NCI-H2196 treated with DMSO at 0.1 percent for 48 hours (cell line): ENCODE results near the gene MRPL9.
"Not testable (repeated sequence)": the region's sequence is repeated elsewhere in the genome, so short reads cannot be mapped to it uniquely, and the experiment has no call there.

Experiments
- DNase-seq: peaks from one replicate; lab custom pipeline; 2025; ENCODE audit not compliant: unreplicated experiment; lab: John Stamatoyannopoulos, UW

MRPL9 gene

DNA sequence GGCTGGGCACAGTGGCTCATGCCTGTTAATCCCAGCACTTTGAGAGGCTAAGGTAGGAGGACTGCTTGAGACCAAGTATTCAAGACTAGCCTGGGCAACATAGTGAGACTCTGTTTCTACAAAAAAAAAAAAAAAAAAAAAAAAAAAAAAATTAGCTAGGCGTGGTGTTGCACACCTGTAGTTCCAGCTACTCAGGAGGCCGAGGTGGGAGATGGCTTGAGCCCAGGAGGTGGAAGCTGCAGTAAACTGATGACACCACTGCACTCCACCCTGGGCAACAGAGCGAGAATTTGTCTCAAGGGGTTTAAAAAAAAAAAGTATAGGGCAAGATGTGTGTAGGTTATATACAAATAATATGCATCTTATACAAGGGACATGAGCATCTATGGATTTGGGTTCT, 24.4 kb upstream of the MRPL9 start:
- no peak for DNase-seq

DNA sequence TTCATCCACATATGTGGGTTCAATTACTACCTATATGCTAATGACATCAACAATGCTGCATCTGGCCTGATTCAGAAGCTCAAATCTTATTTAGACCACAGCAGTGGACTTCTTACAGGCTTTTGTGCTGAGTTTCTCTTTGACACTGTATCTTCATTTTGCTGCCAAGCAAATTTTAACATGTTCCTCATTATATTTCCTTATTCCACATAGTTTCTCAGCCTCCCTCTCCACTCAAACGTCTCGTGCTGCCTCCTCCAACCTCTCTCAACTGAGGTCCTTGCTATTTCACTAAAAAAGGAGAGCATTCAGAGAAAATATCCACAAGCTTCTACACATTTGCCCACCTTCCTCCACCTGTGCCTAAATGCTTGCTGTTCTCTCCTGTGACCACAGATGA, 20.5 kb upstream of the MRPL9 start:
- no peak for DNase-seq

DNA sequence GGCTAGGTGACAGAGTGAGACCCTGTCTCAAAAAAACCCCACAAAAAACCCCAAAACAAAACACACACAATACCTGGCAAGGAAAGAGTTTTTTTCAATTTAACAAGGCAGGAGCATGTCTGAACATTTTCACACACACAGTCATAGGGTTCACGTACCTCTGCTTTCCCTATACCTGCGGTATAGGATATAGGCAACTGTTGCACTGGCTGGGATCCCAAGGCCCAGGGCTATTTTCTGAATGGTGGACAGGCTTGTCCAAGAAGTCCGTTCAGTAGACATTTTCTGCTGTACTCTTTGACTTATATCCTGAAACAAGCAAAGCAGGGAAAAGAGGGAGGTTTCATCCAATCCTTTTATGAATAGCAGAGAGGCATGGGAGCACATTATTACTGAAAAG, 19.4 kb upstream of the MRPL9 start:
- DNase-seq: no peak

DNA sequence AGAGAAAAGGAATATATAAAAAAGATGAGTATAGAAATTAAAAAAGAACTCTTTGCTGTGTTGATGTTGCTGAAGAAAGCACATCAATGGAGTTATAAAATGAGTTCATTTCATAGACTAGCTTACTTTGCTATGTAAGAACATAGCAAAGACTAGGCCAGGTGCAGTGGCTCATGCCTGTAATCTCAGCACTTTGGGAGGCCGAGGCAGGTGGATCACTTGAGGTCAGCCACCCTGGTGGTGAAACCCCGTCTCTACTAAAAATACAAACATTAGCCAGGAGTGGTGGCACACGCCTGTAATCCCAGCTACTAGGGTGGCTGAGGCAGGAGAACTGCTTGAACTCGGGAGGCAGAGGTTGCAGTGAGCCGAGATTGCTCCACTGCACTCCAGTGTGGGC, 18.7 kb upstream of the MRPL9 start:
- DNase-seq: not testable (repeated sequence)

DNA sequence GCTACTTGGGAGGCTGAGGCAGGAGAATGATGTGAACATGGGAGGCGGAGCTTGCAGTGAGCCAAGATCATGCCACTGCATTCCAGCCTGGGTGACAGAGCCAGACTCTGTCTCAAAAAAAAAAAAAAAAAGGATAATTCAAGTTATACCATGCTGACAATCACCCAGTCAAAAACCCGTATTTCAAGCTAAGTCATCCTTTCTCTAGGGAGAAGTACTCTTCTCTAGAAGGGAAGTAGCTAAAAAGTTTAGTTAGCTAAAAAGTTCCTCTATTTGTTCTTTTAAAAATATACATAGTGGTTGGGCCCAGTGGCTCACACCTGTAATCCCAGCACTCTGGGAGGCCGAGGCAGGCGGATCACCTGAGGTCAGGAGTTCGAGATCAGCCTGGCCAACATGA, 17.4 kb upstream of the MRPL9 start:
- not testable (repeated sequence) for DNase-seq

DNA sequence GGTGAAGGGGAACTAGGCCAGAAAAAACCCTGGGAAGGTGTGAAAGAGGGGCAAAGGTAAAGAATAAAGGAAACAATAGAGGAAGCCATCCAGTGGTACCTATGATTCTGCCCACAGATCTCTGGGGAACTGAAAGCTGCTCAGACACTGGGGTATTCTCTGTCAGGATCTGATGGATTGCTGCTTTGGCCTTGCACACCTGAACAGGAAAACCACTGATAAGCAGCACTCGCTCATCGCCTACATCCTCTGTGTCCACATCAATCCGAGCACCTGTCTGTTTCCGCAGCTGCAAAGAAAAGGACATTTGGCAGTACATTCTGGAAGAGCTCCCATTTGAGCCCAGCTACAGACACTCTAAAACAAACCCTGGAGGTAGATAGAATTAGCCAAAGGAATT, 16.6 kb upstream of the MRPL9 start:
- DNase-seq: no peak

DNA sequence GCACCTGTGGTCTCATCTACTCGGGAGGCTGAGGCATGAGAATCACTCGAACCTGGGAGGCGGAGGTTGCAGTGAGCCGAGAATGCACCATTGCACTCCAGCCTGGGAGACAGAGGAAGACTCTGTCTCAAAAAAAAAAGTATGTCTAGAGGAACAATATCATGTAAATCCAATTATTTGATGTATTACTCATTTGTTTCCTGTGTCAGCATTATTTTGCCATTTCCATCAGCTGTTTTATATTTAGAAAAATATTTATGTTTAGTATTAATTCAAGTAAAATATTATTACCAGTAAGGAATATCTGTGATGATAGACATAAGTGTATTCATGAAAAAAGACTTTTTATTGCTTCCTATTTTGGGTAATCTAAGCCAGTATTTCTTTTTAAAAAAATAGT, 14.0 kb upstream of the MRPL9 start:
- no peak for DNase-seq

DNA sequence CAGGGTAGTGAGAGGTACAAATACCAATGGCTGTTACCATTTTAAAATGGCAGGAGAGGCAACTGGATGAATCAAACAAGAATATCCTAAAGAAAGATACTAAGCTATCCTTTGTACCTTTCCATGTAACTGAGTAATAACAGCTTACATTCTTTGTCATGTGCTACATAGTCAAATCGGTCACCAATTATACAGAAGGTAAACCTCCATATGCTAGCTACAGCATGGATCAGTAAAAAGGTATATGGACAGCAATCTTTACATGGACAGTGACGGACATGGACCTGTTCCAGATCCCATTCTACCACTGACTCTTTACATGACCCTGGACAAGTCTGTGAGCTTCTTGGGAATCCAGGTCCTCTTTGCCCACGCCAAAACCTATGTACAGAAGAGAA, 13.4 kb upstream of the MRPL9 start:
- no peak for DNase-seq

DNA sequence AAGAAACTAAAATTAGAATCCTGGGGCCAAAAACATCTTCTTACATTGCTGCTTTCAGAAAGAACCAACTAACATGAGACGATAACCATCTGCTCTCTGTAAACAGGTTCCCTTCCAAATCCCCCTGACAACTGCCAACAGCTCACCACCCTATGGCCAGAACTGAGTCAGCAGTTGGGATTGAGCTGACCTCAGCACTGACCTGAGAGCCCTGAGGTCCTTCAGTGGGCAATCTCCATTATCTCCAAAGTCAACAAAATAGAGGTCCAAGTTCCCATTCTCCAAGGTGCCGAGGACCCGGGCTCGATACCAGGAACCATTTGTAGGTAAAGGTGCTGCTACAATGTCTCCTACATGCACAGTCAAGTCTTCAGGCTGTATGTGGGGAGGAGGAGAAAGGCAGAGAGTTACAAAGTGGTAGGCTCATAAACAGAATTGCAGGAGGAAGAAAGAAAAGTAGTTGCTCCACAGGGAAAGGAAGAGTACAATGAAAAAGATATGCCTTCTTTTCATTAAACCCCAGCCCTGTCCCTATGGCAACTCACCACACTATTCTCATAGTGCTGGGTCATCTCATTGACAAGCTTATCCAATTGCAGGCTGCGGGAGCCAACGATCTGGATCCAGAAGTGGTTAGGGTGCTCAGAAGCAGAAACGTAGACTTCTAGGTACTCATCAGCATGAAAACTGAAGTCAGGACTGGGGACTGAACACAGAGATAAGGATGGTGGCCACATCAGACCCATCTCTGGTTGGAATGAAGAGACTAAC, 12.8 kb upstream of the MRPL9 start:
- no peak for DNase-seq

DNA sequence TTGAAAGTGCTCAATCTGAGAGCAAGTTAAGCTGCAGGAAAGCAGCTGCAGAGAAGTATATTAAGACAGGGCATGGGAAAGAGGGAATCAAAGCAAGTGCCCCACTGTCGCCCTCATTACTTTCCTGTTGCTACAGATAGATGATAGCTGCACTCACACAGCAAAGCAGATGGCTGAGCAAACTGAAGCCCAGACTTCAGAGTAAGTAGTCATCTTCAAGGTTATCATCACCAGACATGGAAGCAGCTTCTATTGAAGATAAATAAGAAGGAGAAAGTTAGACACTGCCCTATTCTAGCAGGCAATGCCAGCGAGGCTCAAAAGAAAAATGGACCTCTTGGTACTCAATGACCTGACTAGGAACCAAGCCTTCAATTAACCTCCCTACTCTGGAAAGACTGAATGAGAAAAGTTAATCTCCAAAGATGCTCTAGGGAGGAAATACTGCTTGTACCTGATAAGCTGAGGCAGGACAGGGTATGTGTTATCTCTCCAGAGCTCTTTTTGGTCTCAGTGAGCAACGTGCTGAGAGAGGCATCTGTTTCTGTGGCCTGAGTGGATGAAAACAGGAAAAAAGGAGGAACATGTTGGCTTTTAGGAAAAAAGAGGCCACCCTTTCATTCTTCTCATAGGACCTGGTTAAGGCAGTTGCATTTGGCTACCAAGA, 11.1 kb upstream of the MRPL9 start:
- no peak for DNase-seq

DNA sequence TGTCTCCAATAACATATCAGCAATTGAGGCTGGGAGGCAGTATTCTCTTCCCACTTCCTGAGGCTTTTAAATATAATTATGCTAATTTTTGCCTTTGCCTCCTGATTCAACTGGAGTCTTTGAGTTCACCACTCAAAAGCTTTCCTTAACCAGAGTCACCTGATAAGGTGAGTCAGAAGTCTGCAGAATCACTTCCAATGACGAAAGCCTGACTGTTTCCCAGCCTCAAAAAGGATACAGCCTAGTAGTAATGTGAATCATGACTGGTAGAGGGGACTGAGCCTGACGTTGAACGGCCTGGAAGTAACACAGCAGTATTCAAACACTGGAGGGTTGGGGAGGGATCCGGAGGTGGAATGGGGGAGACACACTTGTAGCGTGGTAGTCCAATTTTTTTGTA, 10.4 kb upstream of the MRPL9 start:
- DNase-seq: no peak

DNA sequence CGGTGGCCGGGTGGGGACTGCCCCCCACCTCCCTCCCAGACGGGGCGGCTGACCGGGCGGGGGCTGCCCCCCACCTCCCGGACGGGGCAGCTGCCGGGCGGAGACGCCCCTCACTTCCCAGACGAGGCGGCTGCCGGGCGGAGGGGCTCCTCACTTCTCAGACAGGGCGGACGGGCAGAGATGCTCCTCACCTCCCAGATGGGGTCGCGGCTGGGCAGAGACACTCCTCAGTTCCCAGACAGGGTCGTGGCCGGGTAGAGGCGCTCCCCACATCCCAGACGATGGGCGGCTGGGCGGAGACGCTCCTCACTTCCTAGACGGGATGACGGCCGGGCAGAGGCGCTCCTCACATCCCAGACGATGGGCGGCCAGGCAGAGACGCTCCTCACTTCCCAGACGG, 6.0 kb upstream of the MRPL9 start:
- not testable (repeated sequence) for DNase-seq

DNA sequence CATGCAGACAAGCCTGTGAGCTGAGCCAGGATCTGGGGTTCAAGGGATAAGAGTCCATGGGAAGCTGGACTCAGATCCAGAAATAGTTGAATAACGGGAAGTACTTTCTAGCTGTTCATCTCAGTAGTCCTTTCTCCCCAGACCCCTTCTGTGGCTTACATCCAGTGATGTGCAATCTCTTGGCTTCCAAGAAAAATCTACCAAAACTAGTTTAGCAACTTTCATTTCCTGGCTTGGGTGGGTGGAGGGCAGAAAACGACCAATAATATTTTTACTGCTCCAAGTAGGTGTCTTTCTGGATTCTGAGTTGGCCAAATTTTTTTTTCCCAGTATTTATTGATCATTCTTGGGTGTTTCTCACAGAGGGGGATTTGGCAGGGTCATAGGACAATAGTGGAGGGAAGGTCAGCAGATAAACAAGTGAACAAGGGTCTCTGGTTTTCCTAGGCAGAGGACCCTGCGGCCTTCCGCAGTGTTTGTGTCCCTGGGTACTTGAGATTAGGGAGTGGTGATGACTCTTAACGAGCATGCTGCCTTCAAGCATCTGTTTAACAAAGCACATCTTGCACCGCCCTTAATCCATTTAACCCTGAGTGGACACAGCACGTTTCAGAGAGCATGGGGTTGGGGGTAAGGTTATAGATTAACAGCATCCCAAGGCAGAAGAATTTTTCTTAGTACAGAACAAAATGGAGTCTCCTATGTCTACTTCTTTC, 5.2 kb upstream of the MRPL9 start:
- not testable (repeated sequence) for DNase-seq

DNA sequence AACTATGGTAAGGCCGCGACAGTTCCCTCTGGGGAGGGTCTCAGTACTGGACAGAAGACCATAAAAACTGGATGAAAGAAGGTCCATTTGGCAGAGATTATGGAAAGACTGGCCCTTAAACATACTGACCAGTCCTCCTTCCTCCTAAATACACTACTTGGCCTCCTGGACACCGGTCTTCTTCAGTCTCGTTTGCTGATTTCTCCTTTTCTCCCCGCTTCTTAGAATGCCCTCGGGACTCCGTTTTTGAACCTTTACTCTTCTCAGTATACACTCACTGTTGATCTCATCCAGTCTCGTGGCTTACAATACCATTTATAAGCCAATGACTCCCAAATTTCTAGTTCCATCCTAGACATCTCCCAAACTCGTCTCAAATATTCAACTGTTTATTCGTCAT, 694 bp upstream of the MRPL9 start:
- no peak for DNase-seq

DNA sequence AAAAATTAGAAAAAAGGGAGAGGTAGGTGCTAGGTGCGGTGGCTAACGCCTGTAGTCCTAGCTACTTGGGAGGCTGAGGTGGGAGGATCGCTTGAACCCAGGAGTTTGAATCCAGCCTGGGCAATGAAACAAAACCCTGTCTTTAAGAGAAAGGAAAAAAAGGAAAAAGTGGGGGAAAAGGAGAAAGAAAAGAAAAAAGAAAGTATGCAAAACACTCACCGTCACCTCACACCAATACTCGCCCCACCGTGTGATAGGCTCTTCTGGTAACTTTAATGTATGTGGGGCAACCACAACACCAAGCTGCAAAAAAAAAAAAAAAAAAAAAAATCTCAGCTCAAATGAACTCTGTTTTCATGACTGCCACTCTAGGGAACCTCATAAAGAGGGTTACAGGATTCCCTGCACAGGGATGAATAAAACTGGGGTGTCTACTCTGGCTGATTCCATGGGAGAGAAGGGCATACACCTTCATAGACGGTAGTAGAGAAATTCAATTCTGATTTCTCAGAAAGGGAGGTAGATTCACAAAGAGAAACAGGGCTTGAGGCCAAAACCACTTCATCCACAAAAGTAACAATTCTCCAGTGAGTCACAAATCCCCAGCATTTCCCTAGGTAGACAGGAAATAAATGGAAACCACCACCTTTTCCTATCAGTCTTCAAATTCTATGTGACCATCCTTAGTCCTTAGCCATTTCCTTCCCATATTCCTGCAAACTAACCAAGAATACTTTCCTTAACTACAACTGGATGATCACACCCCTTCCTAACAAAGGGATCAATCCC, 2.5 kb downstream of the MRPL9 start:
- no peak for DNase-seq

DNA sequence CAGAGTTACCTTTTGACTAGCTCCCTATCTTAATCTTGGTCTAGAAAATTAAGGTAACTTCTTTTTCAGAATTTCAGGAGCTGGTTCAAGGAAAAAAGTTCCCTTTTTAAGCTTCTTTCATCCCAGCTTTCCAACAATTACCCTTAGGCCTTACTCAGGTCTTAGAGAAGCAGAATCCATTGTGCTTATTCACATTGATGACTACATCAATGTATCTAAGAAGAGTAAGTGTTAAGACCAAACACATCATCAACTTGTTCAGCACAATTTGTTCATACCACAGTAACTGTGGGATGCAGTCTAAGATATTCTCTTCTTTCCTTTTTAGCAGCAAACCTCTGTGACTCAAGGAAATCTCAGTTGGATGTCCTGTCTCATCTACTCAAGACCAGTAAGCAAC, 4.1 kb downstream of the MRPL9 start:
- DNase-seq: no peak

DNA sequence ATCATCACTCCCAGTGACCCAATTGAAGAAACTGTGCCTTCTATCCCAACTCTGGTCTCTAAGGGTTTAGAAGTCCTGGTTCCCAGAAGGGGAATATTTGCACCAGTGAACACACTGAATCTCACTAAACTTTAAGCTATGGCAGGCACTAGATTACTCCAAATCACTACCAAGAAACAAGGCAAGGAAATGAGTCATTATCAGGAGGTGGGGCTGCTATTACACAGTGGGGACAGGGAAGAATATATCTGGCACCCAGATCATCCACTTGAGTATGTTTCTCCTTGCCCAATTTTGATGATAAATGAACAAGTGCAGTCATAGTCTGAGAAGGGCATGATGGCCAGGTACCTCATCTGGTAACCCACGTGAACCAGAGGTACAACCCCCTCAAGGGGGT, 7.0 kb downstream of the MRPL9 start:
- DNase-seq: no peak

DNA sequence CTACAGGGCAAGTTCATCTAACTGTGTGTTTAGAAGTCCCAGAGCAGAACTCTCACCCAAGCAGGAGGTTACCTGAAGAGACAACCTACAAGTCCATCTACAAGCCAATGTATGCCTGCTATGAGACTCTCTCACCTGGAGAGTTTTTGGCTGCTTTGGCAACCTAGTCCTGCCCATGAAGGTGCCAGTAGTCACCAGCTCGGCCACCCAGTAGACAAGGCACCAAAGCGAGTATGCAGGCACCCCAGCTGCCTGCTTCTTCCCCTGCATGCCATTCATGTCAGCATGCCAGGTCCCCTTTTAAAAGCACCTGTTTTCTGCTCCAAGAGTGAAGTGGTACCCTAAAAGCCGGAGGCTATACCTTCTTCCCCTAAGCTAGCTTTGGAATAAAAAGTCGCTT, 21.8 kb downstream of the MRPL9 start:
- no peak for DNase-seq

DNA sequence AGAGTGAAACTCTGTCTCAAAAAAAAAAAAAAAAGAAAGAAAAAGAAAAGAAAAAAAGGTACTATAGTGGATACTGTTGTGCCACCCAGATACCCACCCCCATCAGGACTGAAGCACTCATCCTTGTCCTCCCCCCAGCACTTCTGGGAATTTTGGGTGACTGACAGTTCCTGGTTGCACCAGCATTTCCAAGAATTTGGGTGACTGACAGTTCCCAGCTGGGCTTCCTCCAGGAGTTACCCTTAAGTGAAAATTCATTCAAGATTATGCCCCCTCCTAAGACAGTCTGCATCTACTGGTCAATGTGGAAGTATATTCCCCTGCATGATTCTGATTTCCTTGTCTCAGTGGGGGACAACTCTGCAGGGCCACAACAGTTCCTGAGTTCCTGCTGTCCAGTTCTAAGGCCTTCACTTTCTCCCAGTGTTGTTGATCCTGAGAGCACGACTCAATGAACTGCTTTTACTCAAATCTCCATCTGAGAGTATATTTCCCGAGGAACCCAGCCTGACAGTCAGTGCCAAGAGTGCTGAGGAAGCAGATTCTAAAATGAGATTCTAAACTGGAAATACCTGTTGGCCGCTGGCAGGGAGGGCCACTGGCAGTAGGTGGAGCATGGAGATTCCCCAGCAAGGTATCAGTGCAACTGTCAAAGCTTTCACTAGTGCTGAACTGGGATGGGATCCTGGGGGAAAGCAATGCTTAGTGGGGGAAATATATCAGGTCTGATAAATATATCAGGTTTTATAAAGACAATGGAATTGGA, 23.5 kb downstream of the MRPL9 start:
- DNase-seq: no peak

DNA sequence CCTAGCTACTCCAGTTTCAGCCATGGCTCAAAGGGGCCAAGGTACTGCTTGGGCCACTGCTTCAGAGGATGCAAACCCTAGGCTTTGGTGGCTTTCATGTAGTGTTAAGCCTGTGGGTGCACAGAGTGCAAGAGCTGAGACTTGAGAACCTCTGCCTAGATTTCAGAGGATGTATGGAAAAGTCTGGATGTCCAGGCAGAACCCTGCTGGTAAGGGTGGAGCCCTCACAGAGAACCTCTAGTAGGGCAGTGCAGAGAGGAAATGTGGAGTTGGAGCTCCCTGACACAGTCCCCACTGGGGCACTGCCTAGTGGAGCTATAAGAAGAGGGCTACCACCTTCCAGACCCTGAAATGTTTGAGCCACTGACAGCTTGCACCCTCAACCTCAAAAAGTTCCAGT, 25.8 kb downstream of the MRPL9 start:
- no peak for DNase-seq

DNA sequence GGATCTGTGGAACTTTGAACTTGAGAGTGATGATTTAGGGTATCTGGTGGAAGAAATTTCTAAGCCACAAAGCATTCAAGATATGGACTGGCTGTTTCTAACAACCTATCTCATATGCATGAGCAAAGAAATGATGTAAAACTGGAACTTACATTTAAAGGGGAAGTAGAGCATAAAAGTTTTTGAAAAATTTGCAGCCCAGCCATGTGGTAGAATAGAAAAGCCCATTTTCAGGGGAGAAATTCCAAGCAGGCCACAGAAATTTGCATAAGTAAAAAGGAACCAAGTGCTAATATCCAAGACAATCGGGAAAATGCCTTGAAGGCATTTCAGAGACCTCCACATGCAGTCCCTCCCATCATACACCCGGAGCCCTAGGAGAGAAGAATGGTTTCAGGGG, 26.3 kb downstream of the MRPL9 start:
- no peak for DNase-seq
